LNCAP (cell line): Measurements from ENCODE around the gene CNN3.

Experiments
- TF ChIP-seq, protein P1 (sequence below): fragments of 450-650 bp; IDR thresholded peaks from 2 replicates; pipeline ENCODE4 v1.5.1; 2017; ENCODE audit warnings: mild to moderate bottlenecking

CNN3 gene

DNA sequence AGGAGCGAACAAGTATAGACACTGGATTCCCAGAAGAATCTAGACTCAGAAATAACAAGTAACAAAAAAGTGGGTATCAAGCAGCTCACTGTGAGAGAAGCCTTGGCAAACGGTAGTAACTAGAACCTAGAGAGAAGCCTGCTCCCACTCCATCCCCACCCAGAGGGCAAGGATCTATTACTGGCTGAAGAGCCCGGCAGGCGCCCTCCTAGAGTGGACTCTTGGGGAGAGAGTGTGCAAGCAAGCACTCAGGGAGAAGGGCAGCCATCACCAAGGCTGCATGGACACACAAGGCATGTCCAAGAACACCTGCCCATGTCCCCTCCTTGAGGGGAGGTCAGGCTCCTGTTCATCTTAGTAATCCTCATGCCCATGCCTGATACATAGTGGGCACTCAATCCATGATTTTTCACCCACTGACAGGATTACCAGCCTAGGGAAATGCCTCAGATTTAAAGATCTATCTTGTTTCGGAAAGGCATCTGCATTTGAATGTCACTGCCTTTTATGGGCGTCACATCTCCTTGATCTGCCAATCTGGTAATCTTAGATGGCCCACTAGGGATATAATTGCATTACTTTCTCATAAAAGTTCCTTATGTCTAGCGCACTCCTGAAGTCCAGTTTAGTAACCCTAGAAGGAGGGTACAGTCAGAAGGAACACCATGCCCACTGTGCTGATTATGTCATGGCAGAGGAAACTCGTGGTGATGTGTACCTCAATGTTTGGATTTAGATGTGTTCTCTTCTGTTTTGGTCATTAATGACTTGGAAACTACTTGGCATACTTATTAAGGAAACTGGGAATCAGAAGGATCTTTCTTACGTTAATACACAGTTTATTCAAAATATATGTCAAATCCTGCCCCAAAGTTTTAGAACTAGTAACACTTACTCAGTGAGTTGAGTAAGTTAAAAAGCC, 14.4 kb downstream of the CNN3 start:
- TF ChIP-seq, protein P1, sequence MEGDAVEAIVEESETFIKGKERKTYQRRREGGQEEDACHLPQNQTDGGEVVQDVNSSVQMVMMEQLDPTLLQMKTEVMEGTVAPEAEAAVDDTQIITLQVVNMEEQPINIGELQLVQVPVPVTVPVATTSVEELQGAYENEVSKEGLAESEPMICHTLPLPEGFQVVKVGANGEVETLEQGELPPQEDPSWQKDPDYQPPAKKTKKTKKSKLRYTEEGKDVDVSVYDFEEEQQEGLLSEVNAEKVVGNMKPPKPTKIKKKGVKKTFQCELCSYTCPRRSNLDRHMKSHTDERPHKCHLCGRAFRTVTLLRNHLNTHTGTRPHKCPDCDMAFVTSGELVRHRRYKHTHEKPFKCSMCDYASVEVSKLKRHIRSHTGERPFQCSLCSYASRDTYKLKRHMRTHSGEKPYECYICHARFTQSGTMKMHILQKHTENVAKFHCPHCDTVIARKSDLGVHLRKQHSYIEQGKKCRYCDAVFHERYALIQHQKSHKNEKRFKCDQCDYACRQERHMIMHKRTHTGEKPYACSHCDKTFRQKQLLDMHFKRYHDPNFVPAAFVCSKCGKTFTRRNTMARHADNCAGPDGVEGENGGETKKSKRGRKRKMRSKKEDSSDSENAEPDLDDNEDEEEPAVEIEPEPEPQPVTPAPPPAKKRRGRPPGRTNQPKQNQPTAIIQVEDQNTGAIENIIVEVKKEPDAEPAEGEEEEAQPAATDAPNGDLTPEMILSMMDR: no peak

- TF ChIP-seq, protein P1: no peak
Observed at GRCh38 chr1:94909486-94909885, 17.4 kb downstream of the CNN3 start.

DNA sequence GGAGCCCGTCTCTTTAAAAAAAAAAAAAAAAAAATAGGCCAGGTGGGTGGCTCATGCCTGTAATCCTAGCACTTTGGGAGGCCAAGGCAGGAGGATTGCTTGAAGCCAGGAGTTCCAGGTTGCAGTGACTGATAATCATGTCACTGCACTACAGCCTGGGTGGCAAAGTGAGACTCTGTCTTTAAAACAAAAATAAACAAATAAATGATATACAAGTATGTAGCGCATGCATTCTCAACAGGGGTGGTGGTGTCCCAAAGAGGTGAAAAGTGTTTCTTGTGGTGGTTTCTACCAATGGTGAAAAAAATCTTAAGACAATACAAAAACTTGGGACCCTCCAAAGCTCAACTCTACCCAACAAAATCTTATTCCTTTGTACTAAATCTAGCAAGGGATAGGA, 17.9 kb downstream of the CNN3 start:
- TF ChIP-seq, protein P1: no peak

GRCh38 chr1:94908190-94908589, 18.7 kb downstream of the CNN3 start:
- TF ChIP-seq, protein P1: no peak

GRCh38 chr1:94907136-94907535, 19.8 kb downstream of the CNN3 start:
- TF ChIP-seq, protein P1: no peak

GRCh38 chr1:94906382-94906781, 20.5 kb downstream of the CNN3 start:
- TF ChIP-seq, protein P1: no peak

- TF ChIP-seq, protein P1: no peak
Observed at GRCh38 chr1:94905207-94905606, 21.7 kb downstream of the CNN3 start.
